RPMI7951 (cell line): Measurements from ENCODE around the gene RALB. TPM values are rescaled to one million over a fixed set of nuclear protein-coding genes. Genes with fewer than 3 reads are reported as not detected.
"Not testable (repeated sequence)": the region's sequence is repeated elsewhere in the genome, so short reads cannot be mapped to it uniquely, and the experiment has no call there.

Experiments
- DNase-seq: peaks from one replicate; pipeline ENCODE4 v3.0.0-alpha.2; 2012; ENCODE audit warnings: low read depth
- total RNA-seq: library from RNA; depleted of rRNA; stranded (reverse); fragments of >200 nt; shearing (Covaris generic); gene quantifications from 2 replicates; pipeline ENCODE4 v1.2.3, GENCODE V29; 2014

Gene RALB
- total RNA-seq, 1 experiment from 2014 or later, result 107 TPM

DNA sequence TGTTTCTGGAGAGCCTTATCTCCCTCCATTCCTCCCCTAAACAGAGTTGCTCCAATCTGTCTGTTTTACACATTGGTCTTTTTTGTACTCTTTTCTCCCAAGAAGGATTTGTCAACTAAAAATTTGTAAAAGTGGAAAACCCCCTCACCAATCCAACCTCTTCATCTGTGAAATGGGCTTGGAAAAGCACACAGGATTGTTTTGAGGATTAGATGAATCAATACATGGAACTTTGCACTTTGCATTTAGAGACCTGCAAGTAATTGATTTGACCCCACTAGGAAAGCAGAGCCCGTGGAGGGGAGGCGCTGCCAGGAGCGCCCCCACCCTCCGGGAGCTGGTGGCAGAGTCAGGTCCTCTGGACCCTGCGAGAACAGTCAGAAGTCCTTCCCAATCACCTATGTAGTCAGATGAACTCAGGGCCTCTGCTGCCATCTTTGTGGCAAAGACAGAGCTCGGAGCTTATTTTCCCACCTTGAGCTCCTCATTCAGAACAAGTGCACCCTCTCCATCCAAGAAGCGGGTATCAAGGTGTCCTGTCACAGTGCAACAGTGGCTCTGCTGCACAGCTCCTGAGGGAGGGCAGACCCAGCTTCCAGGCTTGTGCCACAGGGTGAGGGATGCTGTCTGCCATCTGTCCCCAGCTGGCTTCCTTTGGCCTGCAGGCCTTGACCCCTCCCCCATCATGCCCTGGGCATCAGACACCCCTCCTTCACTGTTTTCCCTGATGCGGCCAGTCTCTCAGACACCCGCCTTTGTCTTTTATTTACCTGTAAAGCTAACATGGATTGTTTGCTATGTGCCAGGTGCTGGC lies 27.7 kb upstream of the RALB start:
- DNase-seq, result no peak

DNA sequence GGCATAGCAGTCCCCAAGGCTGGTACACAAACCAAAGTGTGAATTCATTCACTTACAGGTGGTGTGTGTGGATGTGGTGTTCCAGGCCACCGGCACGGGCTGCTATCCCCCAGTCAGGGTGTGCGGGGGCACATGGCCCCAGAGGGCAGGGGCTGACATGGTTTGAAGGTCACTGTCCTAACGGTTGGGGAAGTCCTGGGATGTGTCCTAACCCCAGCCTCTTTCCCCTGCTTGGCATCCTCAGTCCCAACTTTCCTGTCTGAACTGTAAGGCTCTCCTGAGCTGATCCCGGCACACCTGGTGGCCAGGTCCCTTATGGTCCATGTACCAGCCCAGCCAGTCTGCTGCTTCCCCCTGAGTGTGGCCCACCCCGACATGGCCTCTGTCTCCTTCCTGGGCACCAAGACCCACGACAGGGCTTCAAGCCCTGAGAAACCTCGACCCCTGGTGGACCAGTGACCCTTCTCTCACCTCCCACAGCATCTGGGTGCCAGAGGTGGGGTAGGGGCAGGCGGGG lies 27.0 kb upstream of the RALB start:
- DNase-seq, result no peak

DNA sequence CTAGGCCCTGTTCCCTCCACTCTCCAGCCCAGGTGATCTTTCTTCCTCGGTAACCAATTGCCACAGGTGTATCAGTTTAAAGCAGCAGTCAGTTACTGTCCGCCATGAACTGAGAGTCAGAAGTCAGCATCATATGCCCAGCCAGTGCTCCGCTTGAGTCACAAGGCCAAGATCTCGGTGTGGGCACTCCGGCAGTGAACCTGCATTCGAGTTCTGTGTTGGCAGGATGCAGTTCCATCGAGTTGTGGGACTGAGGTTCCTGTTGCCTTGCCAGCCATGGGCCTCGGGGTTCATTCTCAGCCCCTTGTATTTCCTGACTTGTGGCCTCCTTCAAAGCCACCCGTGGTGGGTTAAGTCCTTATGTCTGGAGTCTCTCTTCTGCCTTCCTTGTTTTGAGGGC lies 26.3 kb upstream of the RALB start:
- DNase-seq, result no peak

DNA sequence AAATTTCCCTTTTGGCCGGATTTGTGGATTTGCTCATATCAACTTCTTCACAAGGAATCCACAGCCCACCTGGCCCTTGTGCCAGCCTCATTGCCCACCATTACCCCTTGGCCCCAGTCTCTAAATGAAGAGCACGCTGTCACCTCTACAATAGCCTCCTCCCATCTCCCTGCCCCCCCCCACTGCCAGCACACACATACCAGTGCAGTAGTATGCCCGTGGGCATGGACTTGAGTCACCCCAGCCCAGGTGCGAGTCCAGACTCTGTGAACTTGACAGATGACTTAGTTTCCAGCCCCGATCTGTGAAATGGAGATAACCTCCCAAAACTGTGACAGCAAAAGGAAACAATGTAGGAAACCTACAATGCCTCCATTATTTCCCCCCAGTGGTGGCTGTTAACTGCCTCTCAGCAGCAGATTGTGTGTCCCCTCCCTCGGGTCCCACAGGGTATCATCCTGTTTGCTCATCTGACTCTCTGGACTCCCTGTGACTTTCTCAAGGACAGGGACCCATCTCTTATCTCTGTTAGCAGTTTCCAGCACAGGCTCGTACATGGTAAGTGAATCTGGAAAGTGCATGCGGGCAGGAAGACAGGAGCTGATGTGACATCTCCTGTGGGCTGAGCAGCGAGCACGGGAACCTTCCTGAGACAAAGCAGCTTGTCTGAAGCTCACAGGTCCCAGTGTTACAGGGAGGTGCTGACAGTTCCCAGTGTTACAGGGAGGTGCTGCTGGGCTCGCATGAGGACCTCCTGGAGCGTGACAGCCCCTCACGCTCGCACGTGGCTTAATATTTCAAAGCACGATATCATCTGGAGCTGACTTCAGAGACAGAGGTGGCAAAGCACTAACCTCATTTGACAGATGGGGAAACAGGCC lies 25.3 kb upstream of the RALB start:
- DNase-seq, result peak; percentile 35

DNA sequence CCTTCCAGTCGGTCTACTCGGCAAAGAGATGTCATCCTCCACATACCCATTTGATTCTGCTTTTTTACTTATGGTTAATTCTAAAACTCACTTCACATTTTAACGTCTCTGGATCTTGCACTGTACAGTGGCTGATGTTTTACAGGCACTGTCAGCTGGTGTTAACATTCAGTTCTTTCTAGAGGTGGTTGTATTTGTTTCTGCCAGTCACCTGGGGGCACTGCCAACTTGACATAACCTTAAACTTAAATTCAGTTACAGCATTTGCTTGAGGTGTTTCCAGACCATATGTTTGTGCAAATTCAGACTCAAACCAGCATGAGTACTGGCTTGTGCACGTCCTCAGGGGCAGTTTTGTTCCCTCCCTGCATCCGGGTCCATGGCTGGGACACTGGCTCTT lies 24.1 kb upstream of the RALB start:
- peak; percentile 35 for DNase-seq

DNA sequence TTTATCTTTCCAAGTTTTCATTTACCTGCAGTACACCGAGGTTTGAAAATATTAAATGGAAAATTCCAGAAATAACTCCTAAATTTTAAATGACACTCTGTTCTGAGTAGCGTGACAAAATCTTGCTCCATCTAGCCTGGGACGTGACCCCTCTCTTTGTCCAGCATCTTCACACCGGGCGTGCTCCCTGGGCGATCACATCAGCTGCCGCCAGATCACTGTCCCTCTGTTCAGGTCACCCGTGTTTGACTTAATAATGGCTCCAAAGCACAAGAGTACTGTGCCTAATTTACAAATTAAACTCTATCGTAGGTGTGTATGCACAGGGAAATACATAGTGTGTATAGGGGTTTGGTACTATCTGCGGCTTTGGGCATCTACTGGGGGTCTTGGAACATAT lies 23.3 kb upstream of the RALB start:
- no peak for DNase-seq

DNA sequence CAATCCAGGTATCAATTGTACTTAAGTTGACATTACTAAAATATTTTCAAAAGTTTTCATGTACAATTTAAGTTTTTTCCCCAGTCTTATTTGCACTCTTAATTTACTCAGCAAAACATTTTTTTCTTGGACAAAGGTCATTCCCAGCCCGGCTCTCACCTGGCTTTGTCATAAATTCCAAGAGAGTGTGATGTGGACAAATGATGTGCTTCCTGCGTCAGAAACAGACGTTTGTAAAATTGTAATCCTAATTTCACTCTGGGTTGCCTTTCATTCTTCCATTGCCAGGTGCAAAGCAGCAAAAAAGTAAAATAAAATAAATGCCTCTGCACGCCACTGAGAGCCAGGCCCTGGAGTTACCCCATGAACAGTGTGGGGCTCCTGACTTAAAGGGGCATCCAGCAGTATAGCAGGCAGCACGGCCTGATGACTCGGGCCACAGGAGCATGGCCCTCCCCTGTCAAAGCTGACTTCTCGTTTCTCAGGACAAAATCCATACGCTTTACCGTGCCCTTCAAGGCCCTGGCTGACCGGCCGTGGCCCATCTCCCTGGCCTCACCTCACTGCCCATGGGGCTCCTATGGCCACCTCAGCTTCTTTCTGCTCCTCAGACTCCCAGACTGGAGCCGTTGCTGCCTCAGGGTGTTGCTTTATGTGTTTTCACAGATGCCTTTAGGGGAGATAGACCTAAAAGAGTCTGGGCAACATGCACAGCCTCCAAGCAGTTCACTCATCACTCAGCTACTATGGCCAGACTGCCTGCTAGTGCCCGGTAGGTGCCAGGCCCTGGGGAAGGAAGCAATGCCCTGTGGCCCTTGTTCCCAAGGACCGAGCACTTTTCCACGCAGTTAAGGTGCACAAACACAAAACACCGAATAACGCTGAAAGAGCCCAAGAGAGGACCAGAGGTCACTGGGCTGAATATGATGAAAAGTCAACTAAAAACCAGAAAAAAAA lies 21.9 kb upstream of the RALB start:
- no peak for DNase-seq

DNA sequence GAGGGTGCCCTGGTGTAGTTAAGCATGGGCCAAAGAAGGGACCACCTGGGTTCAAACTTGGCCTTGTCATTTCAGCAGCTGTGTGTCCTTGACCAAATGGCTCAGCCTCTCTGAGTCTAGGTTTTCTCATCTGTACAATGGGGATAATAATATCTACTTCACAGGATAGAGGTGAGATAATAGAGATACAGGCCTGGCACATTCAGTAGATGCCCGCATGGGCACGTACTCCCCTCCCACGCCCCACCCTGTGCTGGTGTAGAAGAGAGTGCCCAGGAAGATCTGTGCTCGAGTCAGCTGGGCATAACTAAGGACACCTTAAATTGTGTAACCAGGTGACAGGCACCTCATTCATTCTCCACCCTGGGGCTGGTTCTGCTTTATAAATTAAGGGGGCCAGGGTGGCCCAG lies 21.1 kb upstream of the RALB start:
- no peak for DNase-seq

DNA sequence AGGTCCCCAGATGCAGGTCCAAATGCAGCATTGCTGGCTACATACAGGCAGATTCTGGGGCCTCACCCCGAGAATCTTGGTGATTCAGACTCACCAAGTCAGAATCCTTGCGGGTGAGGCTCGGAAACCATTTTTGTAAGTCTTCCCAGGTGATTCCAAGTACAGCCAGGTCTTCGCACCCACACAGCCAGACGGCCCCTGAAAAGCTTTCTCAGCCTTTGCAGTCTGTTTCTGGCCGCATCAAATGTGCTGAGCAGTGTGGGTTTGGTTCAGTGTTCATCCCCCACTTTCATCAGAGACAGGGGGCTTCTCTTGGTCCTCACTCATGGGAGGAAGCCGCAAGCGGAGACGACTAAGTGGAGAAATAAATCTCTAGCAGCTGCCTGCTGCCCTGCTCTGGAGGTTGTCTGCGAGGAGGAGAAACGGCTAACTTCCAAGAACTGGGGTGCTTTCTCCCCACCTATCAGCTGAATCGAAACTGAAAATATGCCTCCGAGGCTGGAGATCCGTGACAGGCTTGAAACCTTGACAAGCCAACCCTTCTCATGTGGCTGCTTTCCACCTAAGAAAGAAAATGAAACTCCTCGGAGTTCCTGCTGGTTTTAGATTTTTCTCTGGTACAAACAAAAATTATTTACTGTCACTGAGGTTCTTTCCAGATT lies 20.5 kb upstream of the RALB start:
- peak; percentile 67 for DNase-seq

DNA sequence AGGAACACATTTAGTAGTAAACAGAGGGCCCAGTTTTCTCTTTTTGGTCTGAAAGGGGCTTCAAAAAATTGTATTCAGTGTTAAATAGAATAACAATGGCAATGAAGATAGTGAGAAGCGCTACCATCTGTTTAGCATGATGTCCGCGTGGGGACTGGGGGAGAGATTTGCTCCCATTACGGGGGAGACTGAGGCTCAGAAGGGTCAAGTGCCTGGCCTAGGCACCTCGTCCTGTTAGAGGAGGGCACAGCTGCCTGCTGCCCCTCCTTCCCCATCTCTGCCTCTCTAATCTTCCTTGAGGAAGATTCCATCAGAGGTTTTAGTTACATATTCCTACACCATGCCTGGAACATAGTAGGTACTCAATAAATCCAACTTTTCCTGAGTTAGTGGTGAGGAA lies 19.4 kb upstream of the RALB start:
- DNase-seq, result no peak

DNA sequence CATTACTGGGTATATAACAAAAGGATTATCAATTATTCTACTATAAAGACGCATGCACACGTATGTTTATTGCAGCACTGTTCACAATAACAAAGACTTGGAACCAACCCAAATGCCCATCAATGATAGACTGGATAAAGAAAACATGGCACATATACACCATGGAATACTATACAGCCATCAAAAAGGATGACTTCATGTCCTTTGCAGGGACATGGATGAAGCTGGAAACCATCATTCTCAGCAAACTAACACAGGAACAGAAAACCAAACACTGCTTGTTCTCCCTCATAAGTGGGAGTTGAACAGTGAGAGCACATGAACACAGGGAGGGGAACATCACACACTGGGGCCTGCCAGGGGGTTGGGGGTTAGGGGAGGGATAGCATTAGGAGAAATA lies 17.5 kb upstream of the RALB start:
- DNase-seq, result not testable (repeated sequence)

DNA sequence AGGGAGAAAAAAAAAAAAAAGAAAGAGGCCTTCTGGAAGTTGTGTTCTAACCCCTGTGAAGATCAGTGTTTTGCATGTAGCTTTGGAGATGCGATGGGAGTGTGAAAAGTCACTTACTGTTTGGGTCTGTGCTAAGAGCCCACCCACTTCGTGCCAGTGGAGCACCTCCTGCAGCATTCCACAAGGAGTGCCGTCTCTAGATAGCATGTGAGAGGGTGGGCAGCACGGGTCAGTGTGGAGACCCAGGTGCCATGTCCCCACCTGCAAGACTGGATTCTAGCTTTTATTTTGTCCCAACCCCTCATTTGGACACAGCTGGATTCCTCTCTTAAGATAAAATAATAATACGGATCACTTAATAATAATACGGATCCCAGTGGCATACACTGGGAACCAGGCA lies 17.0 kb upstream of the RALB start:
- DNase-seq, result no peak

DNA sequence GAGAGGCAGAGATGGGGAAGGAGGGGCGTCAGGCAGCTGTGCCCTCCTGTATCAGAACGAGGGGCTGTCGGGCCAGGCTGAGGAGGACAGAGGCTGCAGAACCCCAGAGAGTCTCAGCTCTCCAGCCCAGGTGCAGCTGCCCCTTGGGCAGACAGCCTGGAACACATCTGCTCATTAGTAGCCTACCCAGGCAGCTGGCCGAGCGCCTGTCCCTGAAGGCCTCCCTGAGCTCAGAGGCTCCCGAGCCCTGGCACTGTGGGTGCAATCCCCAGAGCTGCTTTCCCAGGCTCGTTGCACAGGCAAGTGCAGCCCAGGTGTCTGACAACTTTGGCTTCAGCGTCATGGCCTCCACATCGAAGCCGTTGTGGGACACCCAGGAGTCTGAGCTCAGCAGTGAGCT lies 16.3 kb upstream of the RALB start:
- peak; percentile 39 for DNase-seq

DNA sequence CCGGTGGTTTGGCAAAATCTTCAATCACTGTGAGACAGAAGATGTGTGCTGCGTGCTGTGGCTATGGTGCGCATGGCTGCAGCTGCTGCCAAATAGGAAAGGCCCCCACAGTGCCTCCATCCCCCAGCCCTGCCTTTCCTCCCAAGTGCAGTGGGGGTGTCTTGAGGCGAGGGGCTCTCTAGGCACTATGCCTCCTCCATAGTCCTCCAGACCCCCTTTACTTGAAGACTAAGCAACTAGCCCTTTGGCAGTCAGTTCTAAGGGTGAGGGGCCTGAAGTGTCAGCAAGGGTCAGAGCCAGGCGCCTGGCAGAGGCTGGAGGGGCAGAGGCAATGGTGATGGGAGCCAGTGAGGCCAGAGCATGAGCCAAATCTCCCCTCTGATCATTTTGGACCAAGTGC lies 15.9 kb upstream of the RALB start:
- no peak for DNase-seq

DNA sequence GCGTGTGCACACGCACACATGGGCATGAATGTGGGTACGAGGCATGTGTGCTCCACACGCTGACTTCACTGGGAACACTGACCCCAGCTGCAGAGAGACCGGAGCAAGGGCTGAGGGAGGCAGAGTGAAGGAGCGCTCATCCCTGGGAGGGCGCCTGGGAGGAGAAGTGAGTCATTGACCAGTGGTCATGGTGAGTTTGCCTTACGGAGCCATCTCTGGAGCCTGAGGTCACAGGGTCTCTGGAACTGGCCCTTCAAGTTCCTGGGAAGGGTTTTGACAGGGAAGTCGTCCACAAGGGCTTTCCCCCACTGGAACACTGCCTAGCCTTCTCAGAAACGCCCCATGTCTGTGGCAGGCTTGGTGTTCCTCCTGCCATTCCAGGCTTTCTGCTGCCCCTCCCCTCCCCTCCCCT lies 15.2 kb upstream of the RALB start:
- peak; percentile 99 for DNase-seq

DNA sequence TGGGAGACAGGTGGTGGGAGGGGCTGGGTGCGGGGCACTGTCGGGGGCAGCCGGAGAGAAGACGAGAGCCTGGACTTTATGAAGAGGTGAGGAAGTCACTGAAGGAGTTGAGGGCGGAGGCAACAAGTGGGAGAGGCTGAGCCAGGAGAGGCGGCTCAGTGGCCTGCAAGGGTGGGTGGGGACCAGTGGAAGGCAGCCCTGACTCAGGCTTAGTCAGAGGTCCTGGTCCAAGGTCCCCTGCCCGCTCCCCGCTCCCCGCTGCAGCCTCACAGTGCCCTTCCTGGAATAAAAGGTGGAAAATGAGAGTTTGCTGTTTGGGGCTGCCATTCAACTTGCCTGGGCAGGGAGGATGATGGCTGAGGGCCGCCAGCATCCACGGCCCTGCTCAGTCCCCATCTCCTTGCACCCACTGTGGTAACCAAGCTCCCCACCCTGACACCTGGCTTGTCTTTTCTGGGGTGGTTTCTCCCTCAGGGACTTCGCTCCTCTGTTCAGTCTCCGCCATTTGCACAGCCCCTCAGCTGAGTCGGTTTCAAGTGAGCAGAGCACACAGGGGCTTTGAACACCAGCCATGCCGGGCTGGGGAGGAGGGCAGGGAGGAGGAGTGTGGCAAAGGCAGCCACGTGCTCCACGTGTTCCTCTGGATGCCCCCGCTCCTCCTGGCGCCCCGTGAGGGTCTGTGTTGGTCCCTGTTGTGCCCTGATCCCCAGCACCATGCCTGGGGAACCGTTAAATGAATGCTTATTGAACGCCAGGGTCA lies 13.7 kb upstream of the RALB start:
- DNase-seq, result peak; percentile 91

DNA sequence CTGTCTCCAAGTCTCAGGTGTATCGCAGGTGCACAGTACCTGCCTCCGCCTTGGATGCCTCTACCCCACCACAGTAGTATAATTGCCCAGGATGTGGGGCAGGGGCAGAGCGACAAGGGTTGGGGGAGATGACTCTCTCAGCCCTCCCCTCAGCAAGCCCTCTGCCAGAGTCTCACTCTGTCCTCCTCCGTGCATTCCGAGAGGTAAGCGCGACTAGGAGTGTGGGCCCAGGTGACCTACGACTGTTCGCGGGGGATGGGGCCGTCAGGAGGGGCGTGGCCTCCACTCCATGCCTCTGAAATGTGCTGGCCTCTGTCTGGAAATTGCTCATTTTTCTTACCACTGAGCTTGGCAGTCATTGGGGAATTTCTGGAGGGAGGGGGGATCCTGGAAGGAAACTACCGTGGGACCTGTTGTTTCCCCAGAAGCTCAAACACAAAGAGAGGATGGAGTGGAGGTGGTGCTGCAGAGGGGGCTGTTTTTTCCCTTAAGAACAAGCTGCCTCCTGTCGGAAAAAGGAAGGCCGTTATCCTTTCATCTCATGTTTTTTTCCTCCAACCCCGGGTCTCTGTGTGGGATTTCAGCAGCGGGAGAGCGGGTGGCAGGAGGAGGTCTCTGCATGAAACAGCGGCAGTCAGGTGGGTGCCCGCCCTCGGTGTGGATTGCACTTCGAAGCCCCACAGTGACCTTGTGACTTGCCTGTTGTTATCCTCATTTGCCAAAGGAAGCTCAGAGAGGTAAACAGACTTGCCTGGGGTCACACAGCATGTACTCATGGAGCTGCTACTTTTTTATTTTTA lies 13.0 kb upstream of the RALB start:
- peak; percentile 82 for DNase-seq

DNA sequence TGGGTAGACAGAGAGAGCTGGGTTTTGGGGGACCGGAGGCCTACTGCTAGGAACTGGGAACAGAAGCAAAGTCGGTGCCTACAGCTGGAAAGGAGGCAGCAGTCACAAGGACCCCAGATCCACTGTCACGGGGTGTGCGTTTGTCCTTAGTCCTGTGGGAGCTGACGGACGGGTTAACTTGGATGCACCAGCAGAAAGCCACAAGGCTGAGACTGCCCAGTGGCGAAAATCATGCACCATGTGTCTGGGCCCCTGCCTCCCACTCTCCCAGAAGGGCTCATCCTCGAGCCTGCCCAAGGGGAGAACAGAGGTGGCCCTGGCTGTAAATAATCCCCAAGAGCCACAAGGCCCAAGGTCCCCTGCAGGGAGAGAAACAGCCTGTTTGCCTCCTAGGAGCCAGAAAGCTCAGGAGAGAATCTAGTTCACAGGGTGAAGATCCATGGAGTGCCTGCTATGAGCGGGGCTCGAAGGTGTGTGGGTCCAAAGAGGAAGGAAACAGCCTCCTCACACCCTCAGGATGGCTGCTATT lies 11.7 kb upstream of the RALB start:
- no peak for DNase-seq

DNA sequence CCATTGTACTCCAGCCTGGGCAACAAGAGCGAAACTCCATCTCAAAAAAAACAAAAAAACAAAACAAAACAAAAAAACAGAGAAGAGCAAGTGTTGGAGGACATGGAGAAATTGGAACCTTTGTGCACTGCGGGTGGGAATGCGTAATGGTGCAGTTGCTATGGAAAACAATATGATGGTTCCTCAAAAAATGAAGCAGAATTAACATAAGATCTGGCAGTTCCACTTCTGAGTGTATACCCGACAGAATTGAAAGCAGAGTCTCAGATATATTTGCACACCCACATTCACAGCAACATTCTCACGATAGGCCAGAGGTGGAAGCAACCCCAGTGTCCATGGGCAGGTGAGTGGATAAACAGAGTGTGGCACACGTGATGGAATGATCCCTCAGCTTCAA lies 11.0 kb upstream of the RALB start:
- DNase-seq, result no peak
